HG03064 (cell line): ENCODE measurements around the gene TMEM258.

Experiments used
- ATAC-seq: cut with Tn5 transposase; IDR thresholded peaks from one replicate; pipeline ENCODE4 v1.9.1; 2021; ENCODE audit warnings: low read depth; ENCODE audit not compliant: unreplicated experiment

The TMEM258 gene

DNA sequence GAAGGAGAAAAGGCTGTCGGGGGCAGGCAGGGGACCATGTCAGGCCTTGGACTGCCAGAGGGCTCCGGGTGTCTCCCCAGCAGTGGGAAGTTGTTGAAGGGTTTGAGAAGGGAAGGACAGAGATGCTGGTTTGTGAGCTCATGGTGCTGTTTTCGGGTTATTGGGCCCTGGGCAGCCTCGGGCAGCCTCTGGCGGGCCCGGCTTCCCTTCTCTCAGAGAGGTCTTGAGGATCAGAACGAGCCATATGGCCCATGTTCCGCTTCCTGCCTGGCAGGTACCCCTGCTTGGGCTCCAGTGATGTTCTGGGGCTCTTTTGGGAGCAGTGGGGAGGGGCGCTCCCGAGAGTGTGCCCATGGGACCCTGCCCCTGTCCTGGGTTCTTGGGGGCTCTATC, 30.2 kb downstream of the TMEM258 start:
- no peak for ATAC-seq

DNA sequence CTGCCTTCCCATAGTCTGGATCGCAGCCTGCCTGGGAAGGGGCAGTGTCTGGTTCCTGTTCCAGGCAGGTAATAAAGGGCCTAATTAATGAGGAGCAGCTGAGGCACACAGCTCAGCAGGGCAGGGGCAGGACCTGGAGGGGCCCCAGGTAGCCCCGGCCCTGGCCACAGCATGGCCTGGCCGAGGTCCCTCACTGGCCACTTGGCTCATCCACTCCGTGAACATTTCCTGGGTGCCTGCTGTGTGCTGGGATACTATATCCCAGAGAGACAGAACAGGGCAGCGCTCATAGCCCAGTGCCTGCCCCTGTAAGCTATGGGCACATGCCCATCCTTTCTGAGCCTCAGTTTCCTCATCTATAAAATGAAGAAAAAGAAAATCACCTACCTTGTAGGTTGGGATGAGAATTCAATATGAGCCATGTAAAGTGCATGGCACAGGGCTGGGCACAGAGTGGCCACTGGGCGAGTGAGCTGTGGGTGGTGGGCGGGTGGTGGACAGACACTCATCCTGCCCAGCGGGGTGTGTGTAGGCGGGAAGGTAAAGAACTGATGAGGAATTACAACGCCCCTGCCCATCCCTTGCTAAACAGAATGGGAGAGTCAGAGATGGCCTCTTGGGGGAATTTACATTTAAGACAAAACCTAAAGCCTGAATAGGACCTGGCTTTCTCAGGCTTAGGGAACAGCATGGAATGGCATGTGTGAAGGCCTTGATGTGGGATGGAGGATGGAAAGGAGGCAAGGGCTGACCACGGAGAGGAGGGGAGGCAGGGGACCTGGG, 30.8 kb downstream of the TMEM258 start:
- ATAC-seq = no peak

DNA sequence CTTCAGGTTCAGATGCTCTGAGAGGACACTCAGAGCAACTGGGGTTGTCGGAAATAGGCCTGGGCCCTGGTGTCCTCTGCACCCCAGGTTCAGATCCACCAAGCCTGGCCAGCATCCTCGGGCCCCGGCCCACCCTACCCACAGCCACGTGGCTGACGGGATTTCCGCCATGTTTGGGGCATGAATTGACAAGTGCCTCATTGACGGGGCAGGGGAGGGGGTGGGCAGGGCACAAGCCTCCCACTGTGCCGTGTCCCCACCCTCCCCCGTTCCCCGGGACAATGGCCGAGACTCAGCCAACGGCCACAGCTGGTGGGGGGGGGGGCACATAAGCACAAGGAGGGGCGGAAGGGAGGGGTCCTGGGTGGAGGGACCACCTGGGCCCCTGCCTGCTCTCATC, 31.5 kb downstream of the TMEM258 start:
- ATAC-seq = no peak

DNA sequence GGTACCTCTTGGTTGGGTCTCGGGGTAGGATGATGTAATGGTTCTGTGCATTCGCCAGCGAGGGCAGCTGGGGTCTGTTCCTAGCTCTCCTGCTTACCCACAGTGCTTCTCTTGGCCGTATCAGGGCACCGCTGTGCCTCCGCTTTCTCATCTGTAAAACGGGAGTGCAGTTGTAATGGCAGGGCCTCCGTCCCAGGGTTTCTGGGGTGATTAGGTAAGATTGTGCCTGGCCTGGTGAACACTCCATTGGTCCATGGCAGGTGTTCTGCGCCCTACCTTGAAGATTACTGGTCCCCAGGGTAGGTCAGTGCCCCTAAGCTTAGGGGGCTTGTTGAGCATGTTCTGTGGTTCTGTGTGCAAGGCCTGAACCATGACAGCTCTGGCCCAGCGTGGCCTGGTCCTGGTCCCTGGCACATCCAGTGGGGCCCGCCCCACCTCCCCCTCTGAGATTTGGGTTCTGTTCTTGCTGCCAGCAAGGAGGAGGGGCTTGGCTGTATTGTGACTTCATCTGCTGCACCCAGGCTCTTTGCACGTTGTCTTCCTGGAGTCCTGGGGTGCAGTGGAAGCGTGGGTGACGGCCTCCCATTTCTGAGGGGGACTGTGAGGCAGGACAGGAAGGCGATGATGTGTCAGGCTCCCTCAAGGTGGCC, 35.1 kb downstream of the TMEM258 start:
- ATAC-seq = no peak

DNA sequence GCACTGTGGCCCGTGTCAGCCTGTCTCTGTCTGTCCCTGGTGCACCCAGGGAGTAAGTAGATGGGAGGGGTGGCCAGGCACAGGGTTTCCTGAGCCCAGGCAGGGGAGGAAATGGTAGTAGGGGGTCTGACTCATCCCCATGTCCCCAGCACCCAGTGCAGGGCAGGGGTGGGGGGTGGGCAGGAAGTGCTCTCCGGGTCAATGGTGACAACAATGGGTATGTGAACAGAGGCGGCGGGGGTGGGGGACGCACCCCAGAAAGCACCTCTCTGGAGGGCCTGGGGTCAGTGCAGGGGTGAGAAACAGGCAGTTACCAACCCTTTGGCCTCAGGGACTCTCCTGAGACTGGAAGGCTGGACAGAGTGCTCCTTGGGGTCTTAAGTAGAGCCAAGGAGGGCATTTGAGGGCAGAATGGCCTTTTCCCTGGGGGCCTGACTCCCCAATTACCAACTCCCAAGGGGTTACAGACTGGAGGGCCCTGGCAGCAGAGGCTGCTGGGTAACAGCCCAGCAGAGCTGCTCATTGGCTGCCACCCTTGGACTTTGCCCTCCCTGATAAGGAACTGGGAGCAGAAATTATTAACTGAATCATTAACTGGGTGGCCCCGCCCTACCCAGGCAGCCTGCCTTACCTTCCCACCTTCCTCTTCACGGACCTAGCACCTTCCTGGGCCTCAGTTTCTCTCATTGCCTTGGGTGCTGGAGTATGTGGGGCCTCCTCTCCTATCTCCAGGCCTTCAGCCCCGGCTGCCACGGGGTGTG, 35.8 kb downstream of the TMEM258 start:
- ATAC-seq = no peak

DNA sequence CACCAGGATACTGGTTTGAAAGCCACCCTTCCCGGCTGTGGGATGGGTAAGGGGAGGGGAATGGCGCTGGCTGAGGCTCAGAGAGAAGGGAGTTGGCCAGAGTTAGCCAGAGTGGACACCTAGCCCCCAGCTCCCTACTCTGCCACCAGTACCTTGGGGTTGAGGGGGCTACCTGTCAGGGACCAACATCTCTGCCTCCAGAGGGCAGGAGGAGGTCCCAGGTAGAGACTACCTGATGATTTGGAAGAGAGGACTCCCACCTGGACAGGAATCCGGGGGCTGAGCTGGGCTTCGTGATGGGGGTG, 36.3 kb downstream of the TMEM258 start:
- no peak for ATAC-seq

DNA sequence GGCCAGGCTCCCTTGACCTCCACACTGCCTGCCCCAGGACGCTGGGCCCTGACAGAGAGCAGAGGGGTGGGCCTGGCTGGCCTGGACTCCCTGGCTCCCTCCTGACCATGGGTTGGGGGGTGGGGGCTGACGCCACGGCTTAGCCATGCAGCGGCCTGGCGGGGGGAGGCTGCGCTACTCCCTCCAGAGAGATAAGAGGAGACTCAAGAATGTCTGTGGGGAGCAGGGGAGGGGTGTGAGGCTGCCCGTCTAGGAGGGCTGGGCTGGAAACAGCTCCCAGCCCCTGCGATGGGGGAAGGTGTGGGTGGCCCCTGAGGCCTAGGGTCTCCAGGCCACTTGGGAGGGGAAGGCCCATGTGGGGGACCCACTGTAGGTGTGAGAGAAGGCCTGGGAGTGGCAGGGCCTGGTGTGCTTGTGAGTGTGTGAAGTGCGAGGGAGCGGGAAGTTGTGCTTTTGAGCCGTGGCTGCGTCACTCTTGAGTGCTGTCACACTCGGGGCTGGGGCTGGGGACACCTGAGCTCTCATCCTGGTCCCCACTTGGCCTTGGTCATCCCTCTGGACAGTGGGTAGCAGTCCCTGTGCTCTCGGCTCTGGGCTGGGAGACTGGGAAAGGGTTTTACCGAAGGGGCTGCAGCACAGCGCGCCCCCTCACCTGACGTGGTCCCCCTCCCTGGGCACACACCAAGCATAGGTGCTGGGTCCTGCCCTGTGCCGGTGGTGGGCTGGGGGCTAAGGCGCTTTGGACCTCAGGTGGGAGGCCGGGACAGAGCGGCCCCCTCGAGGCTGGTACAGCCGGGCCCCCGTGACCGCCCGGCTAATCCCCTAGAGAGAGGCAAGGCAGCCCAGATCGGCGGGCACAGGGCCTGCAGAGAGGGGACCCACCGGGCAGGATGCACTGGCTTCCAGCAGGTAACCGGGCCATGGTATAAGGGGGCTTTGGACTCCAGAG, 37.6 kb downstream of the TMEM258 start:
- ATAC-seq = no peak

DNA sequence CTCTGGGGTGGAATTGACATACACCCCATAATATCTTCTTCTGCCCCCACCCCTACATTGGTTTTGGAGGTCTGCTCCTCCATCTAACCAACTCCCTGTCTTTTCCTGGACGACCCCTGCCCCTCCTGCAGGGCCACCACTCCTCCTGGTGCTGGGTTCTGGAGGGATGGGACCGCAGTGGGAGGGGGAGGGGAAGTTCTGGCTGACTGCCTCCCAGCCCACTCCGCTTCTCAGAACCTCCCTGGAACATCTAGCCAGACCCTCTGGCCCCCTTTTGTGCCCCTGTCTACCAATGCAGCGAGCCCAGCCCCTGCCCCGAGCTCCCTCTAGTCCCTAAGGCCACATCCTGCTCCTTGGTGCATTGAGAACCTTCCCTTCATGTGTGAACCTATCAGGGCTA, 38.7 kb downstream of the TMEM258 start:
- ATAC-seq = no peak

DNA sequence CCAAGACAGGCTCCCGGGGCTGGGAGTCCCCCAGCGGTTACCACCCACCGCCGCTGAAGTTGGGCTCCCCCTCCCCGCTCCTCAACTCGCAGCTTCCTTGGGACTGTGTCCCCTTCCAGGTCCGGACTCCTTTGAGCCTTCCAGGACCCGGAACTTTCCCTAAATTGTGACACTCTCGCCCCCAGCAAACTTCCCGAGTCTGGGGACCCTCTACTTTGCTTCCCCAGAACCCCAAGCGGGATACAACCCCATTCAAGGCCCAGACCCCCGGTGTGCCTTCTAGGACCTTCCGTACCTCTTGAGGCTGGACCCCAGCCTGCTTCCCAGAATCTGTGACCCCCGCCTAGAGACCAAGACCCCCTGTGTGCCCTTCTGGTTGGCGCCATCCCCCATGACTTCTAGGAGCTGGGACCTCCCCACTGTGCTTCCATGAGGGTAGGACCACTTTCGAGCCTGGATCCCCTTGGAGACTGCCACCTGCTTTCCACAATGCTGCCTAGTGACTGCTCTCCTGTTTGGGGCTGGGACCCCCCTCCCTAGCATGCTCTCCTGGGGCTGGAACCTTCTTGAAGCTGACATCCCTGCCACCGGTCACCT, 39.4 kb downstream of the TMEM258 start:
- ATAC-seq = no peak

DNA sequence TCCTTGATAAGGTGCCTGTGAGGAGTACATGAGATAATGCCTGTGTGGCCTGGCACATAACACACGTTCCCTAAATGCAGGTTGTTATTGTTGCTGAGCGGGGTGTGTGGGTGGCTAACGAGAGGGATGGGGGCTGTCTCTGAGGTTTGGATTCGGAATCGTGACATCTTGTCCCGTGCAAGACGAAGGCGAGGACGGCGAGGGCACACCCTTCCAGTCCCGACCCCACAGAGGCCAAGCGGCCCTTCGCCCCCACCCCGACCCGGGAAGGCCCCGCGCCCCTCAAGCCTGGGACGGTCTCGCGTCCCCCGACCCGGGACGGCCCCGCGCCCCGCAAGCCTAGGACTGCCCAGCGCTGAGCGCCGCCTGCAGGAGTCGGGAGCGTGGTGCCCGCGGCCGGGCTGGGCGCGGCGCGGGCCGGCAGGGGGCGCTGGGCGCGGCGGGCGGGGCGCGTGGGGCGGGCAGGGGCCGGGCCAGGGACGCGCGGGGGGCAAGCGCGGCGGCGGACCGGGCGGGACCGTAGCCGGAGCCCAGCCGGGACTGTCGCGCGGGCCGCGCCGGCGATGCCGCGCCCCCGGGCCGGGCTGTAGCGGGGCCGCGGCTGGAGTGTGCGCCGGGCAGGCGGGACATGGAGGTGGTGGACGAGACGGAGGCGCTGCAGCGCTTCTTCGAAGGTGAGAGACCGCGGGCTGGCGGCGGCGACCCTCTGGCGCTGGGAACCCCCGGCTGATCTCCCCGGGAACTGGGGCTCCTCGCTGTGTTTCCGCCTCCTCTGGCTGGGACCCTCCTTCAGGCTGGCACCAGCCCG, 40.1 kb downstream of the TMEM258 start, which contains the start of gene MYRF:
TSS of gene MYRF (plus strand) at position 520 of the 808 bp plus-strand sequence. CDS start at position 629, 109 bp downstream.
- ATAC-seq = no peak

DNA sequence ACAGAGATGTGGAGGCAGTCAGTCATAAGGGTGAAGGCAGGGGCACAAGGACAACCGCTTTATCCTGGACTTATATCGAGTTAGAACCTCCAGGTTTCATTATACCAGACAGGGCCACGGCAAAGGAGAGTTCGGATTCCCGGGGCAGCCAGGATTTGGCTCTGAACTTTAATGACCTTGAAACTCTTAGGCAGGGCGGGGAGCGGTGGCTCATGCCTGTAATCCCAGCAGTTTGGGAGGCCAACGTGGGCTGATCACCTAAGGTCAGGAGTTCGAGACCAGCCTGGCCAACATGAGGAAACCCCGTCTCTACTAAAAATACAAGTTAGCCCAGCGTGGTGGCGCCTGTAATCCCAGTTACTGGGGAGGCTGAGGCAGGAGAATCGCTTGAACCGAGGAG, 41.0 kb downstream of the TMEM258 start:
- no peak for ATAC-seq

DNA sequence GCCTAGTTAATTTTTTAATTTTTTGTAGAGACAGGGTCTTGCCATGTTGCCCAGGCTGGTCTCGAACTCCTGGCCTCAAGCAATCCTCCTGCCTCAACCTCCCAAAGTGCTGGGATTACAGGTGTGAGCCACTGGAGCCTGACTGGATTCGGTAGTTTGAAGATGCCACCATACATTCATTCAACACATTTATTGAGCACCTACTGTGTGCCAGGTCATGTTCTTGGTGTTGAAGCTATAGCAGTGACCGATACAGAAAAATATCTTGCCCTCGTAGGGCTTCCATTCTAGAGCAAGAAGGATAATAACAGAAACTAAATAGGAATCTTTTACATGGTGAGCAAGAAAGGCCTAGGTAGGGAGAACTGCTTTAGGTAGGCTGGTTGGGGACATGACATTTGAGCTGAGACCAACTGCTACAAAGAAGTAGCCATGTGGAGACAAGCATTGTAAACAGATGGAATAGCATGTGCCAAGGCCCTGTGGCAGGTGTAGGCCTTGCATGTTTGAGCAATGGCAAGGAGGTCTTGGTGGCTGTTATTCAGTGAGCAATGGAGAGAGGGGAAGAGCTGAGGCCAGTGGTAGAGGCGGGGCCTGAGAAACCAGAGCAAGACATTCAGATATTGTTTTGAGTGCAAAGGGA, 41.6 kb downstream of the TMEM258 start:
- no peak for ATAC-seq

DNA sequence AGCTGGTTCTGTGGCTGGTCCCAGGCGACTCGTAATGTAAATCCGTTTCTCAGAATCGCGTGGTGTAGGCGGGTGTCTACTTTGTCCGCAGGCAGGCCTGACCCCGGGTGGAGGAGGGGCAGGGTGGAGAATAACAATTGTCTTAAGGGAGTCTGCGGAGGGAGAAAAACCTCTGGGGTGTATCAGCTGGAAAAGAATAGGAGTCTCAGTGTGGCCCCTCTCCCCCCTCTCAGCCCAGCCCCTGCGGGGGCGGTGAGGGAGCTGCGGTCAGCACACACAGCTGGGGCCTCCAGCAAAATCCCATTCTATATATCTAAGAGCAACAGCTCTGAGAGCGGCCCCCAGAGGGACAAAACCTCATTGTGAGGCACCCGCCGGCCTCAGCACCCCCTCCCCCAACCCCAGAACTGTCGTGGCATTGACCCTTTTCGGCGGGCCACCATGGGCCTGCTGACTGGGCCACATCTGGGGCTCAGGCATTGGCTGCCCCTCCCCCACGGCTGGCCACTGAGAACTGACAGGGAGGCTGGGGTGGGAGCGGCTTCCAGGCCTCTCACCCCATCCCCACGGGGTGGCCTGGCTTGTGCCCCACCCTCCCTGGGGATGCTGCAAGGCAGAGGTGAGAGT, 42.7 kb downstream of the TMEM258 start:
- no peak for ATAC-seq

DNA sequence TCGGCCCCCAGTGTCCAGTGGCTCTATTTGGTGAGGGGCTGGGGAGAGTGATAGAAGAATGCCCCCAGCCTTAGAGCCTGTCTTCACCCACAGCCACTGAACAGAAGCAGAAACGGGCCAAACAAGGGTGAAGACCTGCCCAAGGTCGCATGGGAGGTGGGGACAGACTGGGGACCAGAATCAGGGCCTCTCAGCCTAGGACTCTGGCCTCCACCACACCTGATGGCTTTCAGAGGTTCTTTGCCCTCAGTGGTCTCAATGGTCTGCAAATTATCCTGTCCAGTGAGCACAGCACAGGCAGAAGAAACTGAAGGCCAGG, 44.5 kb downstream of the TMEM258 start:
- no peak for ATAC-seq

DNA sequence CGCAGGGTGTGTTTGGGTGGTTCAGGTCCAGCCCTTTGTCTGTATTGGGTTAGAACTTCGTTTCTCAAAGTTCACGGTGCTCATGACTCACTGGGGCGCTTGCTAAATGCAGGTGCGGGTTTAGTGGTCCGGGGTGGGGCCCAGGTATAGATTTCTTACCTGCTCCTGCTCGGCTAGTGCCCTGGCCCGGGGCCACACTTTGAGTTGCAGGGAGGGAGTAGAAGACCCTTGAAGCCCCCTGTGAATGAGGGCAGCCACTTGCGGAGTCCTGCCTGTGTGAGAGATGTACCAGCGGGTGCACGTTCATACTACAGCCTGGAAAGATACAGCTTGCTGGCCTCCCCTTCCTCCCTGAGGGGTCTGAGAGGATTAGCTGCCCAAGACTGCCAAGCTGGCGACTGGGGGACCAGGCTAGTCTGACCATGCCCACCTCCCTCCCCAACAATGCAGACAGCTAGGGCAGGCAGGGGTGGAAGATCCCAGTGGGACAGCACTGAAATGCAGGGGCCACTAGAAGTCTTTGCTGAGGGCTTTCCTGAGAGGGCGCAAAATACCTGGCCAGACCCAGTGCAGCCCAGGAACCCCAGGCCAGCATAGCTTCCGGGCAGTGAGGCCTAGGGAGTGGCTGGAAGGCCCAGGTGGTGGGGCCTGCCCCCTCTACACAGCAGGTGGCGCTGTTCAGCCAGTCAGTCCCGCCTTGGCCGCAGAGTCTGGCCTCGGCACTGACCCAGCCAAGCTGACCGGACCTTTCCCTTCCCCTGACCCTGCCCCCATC, 45.0 kb downstream of the TMEM258 start:
- no peak for ATAC-seq

DNA sequence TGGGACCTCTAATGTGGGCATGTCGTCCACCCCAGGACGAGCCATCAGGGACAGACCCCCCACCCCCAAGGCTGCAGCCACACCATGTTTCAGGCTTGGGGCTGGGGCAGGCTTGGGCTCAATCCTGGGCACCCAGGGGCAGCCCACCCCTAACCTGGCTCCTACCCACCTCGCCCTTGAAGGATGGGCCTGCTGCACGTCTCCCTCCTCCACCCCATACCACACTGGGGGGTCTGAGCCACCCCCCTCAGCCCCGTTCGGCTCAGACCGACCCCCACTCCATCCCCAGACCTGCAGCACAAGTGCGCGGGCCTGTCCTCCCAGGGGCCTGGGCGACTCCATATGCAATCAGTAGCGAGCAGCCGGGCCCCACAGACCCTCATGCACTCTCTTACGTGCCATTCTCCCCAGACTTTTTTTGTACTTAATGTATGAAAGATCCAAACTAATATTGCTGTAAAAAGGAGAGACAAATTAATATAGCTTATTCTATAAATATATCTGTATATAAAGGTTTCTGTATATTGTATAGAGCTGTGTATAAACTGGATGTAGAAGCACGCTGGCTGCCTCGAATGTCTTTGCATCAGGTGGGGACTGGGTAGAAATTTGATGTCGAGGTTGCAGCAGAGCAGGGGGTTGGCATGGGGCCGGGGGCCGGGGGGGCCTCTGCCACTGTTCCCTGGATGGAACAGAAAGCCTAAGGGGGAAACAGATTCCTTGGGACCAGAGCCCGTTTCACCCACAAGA, 45.8 kb downstream of the TMEM258 start:
- no peak for ATAC-seq

DNA sequence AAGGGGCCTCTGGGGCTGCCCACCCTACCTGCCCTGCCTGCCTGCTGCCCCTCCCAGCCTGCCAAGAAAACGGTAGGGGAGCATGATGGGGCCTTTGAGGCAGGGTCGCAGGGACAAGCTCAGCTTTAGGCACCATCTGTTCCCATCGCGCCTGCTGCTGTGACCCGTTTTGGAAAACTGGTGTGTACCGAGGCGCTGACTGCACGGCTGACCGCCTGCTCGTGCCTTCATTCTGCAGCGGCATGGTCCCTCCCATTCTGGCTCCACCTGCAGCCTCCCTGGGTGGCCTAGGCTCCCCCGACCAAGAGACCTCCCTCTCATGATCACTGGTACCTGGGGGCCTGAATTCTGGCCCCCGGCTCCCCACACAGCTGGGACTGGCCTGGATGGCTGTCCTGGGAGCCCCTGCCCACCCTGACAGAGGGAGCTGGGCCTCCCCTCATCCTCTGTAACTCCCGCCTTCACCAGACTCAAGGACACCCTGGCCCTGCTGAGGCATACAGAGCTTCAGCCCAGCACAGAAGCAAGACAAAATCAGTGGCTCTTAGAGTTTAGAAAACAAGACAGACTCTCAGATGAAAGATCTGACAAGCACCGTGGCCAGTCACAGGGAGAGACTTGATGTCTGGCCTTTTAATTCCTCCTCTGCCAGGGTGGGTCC, 46.5 kb downstream of the TMEM258 start:
- ATAC-seq = no peak
